HL-60/S4 treated with retinoic acid at 250 ng/mL for 4 days and 3 days (cell line): ENCODE results near the gene ZNF765.
"Not testable (repeated sequence)": the region's sequence is repeated elsewhere in the genome, so short reads cannot be mapped to it uniquely, and the experiment has no call there.

Experiments used
- in situ Hi-C: fragments of 300-500 bp; cut with MboI; formaldehyde crosslinking; loops from 2 replicates; pipeline ENCODE4 v1.7.0; 2022; ENCODE audit warnings: low sequenced_read_pairs

ZNF765 gene

DNA sequence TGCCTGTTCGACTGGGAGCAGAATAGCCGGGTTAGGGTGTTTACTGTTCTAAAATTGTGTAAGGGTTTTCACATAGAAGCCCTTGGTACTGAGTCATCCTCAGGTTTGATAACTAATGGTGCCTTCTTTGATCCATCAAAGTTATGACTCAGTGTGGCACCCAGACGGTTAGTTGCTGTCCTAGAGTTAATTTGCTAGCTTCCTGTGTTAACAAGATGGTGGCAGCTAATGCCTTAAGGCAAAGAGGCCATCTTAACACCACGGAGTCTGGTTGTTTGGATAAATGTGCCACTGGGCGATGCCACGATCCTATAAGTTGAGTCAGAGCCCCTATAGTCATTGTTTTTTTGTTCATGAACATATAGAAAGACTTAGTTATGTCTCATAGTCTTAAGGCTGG lies 80.5 kb downstream of the ZNF765 start:
- in situ Hi-C loops = not testable (repeated sequence)
